Endothelial cell of umbilical vein (primary cell): Measurements from ENCODE around the gene TNNT3. TPM values are rescaled to one million over a fixed set of nuclear protein-coding genes. Genes with fewer than 3 reads are reported as not detected.

Source experiments
- BruUV-seq: library from RNA; stranded (reverse); fragments of 400-500 nt; replicated peaks from 2 replicates; lab custom pipeline; 2021; lab: Mats Ljungman, UMichigan
- CTCF ChIA-PET: fragments of 300-600, 350-600 bp; sonication (Branson Sonifier 250); formaldehyde crosslinking; loops from one replicate; lab custom pipeline; 2021; ENCODE audit warnings: antibody characterized with exemption, inconsistent platforms; lab: Charles Lee
- POLR2A ChIA-PET: fragments of 300-600, 350-600 bp; sonication (Branson Sonifier 250); formaldehyde crosslinking; loops from one replicate; lab custom pipeline; 2021; ENCODE audit warnings: antibody characterized with exemption, inconsistent platforms; lab: Charles Lee
- DNase-seq: peaks from one replicate; pipeline ENCODE4 v3.0.0-alpha.2; 2011; ENCODE audit warnings: low read depth, low spot score
- FAIRE-seq: peaks from 2 replicates; lab custom pipeline; 2011; peaks lifted over from hg19 to GRCh38; lab: Jason Lieb, UNC
- H2AFZ ChIP-seq: 2 replicates; pipeline ENCODE4 v1.6.0; 2012; ENCODE audit warnings: low read depth, low read length, control low read depth, inconsistent platforms
- H3K27ac ChIP-seq: 2 replicates; pipeline ENCODE4 v1.5.1; 2011; ENCODE audit warnings: low read depth, mild to moderate bottlenecking, control low read depth, low read length, moderate library complexity; ENCODE audit not compliant: insufficient read depth
- H3K27me3 ChIP-seq, 2 experiments: 2 replicates each; pipeline versions ENCODE4 v1.6.0 to v1.6.1; 2011; ENCODE audit warnings: low read length in 2 of 2, mixed read lengths in 1 of 2; ENCODE audit not compliant: control insufficient read depth in 2 of 2, insufficient read depth in 2 of 2
- H3K36me3 ChIP-seq, 2 experiments: 2 replicates in 1 of 2; 3 replicates in 1 of 2; pipeline ENCODE4 v1.5.1; 2011; ENCODE audit warnings: low read length in 2 of 2, mild to moderate bottlenecking in 1 of 2, moderate library complexity in 1 of 2; ENCODE audit not compliant: control insufficient read depth in 2 of 2, insufficient read depth in 2 of 2; ENCODE audit errors: extremely low read depth in 1 of 2
- H3K4me1 ChIP-seq: 3 replicates; pipeline ENCODE4 v1.5.1; 2011; ENCODE audit warnings: mild to moderate bottlenecking, low read length; ENCODE audit not compliant: control insufficient read depth, insufficient read depth; ENCODE audit errors: extremely low read depth
- H3K4me2 ChIP-seq: 2 replicates; pipeline ENCODE4 v1.6.1; 2011; ENCODE audit warnings: low read length, control low read depth, mixed read lengths; ENCODE audit not compliant: insufficient read depth
- H3K4me3 ChIP-seq, 3 experiments: fragments of 200-600 bp in 1 of 3; sonication (generic), shearing (Covaris generic) in 1 of 3; replicated peaks in 1 of 3; 2 replicates each; pipeline ENCODE4 v1.5.1; 2011 to 2016; ENCODE audit warnings: control low read depth in 3 of 3, low read length in 3 of 3, mild to moderate bottlenecking in 2 of 3, inconsistent platforms in 1 of 3, low read depth in 1 of 3, moderate library complexity in 1 of 3; ENCODE audit not compliant: insufficient read depth in 1 of 3
- H3K79me2 ChIP-seq: 2 replicates; pipeline ENCODE4 v1.6.0; 2012; ENCODE audit warnings: low read length, inconsistent platforms; ENCODE audit not compliant: control insufficient read depth, insufficient read depth
- H3K9ac ChIP-seq: replicated peaks from 2 replicates; pipeline ENCODE3; 2011; ENCODE audit warnings: low read length, control low read depth; ENCODE audit not compliant: insufficient read depth; ENCODE audit errors: extremely low read depth
- H3K9me1 ChIP-seq: replicated peaks from 3 replicates; pipeline ENCODE4 v1.6.0; 2011; ENCODE audit warnings: mild to moderate bottlenecking, low read length; ENCODE audit not compliant: control insufficient read depth, insufficient read depth; ENCODE audit errors: extremely low read depth
- H3K9me3 ChIP-seq: replicated peaks from 2 replicates; pipeline ENCODE4 v1.5.1; 2012; ENCODE audit warnings: low read length, inconsistent platforms; ENCODE audit not compliant: control insufficient read depth, insufficient read depth
- H4K20me1 ChIP-seq: replicated peaks from 2 replicates; pipeline ENCODE3; 2011; ENCODE audit warnings: mild to moderate bottlenecking, low read length; ENCODE audit not compliant: control insufficient read depth, insufficient read depth; ENCODE audit errors: extremely low read depth
- CTCF ChIP-seq, 2 donors: IDR thresholded peaks; 1 replicate in 1 of 2; 2 replicates in 1 of 2; pipeline ENCODE4 v1.5.1; 2011; ENCODE audit warnings: low read length in 2 of 2, mild to moderate bottlenecking in 2 of 2, moderate library complexity in 2 of 2, control low read depth in 1 of 2, inconsistent platforms in 1 of 2, low read depth in 1 of 2; ENCODE audit not compliant: insufficient read depth in 1 of 2; ENCODE audit errors: extremely low read depth in 1 of 2
- EZH2 ChIP-seq: IDR thresholded peaks from 2 replicates; pipeline ENCODE4 v1.6.1; 2012; ENCODE audit warnings: borderline replicate concordance, low read depth, mild to moderate bottlenecking, moderate library complexity, low read length, inconsistent platforms; ENCODE audit not compliant: severe bottlenecking
- FOS ChIP-seq: IDR thresholded peaks from 2 replicates; pipeline ENCODE4 v1.6.1; 2011; ENCODE audit warnings: mild to moderate bottlenecking, low read length, moderate library complexity, borderline replicate concordance; ENCODE audit not compliant: insufficient read depth
- GATA2 ChIP-seq: IDR thresholded peaks from 2 replicates; pipeline ENCODE4 v1.7.0; 2011; ENCODE audit warnings: low read depth, mild to moderate bottlenecking, moderate library complexity, mixed read lengths, low read length; ENCODE audit not compliant: insufficient read length, insufficient read depth
- JUN ChIP-seq: IDR thresholded peaks from 2 replicates; pipeline ENCODE4 v1.6.1; 2011; ENCODE audit warnings: borderline replicate concordance, low read depth; ENCODE audit not compliant: insufficient read length, insufficient read depth
- MYC ChIP-seq: IDR thresholded peaks from one replicate; pipeline ENCODE4 v1.6.1; 2011; ENCODE audit warnings: mild to moderate bottlenecking, low read depth, low read length
- POLR2A ChIP-seq: IDR thresholded peaks from 2 replicates; pipeline ENCODE4 v1.6.1; 2012; ENCODE audit warnings: low read depth, mild to moderate bottlenecking, control low read depth, low read length
- dilution Hi-C: fragments of 300-500 bp; cut with MboI; formaldehyde crosslinking; loops from one replicate; pipeline ENCODE4 v1.15.0; 2019; ENCODE audit warnings: low sequenced_read_pairs; ENCODE audit not compliant: extremely low pct_ligation_motif_present
- intact Hi-C: fragments of 100-400 bp; cut with micrococcal nuclease; formaldehyde crosslinking; loops from one replicate; pipeline ENCODE4 v1.10.0; 2022
- polyA plus RNA-seq, 4 experiments: library from polyadenylated mRNA; depleted of rRNA in 3 of 4; stranded (reverse) in 3 of 4; unstranded in 1 of 4; fragments of >200 nt; gene quantifications; 2 replicates each; pipeline versions ENCODE4 v1.2.1 to v1.2.3, GENCODE V29; 2011 to 2012; ENCODE audit warnings: missing spikeins in 1 of 4
- total RNA-seq: library from RNA; stranded (reverse); gene quantifications from 2 replicates; pipeline ENCODE4 v1.2.3, GENCODE V29; 2021

TNNT3 gene
- total and polyA plus RNA-seq, 2 donors (not counting 3 experiments of a cell fraction or from before 2014, with no cell fraction given): not detected

- H3K9me1 ChIP-seq: no peaks in the 10 kb centered on the region
- BruUV-seq: no TSS peak
- no peak overlapping the region for H3K4me3 ChIP-seq
Observed at GRCh38 chr11:1982873-1983600, 63.5 kb downstream of the TNNT3 start.

More at GRCh38 chr11:1982873-1983600, 63.5 kb downstream of the TNNT3 start:
- H3K27me3 ChIP-seq: no peaks in the 10 kb centered on the region
- CTCF ChIA-PET: interaction anchor here (1.3 kb wide), 1 partner anchor 101 kb away, joined by 4 read pairs; no protein-coding TSS in a partner anchor
- no peak overlapping the region for H3K4me2 ChIP-seq
- no peaks in the 10 kb centered on the region for H3K36me3 ChIP-seq
- FAIRE-seq (no peak), DNase-seq (no peak)
- no peaks in the 10 kb centered on the region for H3K4me1 ChIP-seq
- no peak overlapping the region for H3K9ac ChIP-seq
- TF ChIP-seq MYC (no peak), EZH2 (no peak), GATA2 (no peak), FOS (no peak), CTCF (IDR thresholded peaks at IDR 0.05; ENCODE audit: extremely low read depth in 1 of 2, insufficient read depth in 1 of 2, low read depth in 1 of 2, low read length in 2 of 2) (no peak), POLR2A (no peak), JUN (no peak)
- POLR2A ChIA-PET: no interaction called here
- H4K20me1 ChIP-seq: no peaks in the 10 kb centered on the region
- intact Hi-C loops: no loop called here
- H2AFZ ChIP-seq: no peak overlapping the region
- no peaks in the 10 kb centered on the region for H3K9me3 ChIP-seq
- no peak overlapping the region for H3K27ac ChIP-seq
- H3K79me2 ChIP-seq: no peaks in the 10 kb centered on the region
- dilution Hi-C loops: no loop called here
